H4 (cell line): Measurements from ENCODE around the gene ANGPTL5. TPM values are rescaled to one million over a fixed set of nuclear protein-coding genes. Genes with fewer than 3 reads are reported as not detected.
"Not testable (repeated sequence)": the region's sequence is repeated elsewhere in the genome, so short reads cannot be mapped to it uniquely, and the experiment has no call there.

Experiments
- DNase-seq: peaks from one replicate; pipeline ENCODE4 v3.0.0-alpha.2; 2015; ENCODE audit warnings: low spot score
- total RNA-seq: library from RNA; depleted of rRNA; stranded (reverse); fragments of >200 nt; shearing (Covaris generic); gene quantifications from 2 replicates; pipeline ENCODE4 v1.2.3, GENCODE V29; 2014; rRNA removed

The ANGPTL5 gene
- total RNA-seq = not detected in 2 replicates

GRCh38 chr11:101916422-101916821, at the start of gene ANGPTL5:
Gene ANGPTL5 (minus strand): TSS chr11:101916522. CDS start chr11:101907909, 8,613 bp downstream.
- DNase-seq = no peak

GRCh38 chr11:101964200-101964599, 47.9 kb upstream of the ANGPTL5 start:
- not testable (repeated sequence) for DNase-seq

GRCh38 chr11:101960231-101960630, 43.9 kb upstream of the ANGPTL5 start:
- no peak for DNase-seq

- DNase-seq = no peak
Observed at GRCh38 chr11:101955701-101956100, 39.4 kb upstream of the ANGPTL5 start.

- no peak for DNase-seq
Observed at GRCh38 chr11:101955278-101955677, 39.0 kb upstream of the ANGPTL5 start.

GRCh38 chr11:101949680-101950220, 33.4 kb upstream of the ANGPTL5 start:
- no peak for DNase-seq

GRCh38 chr11:101945448-101945847, 29.1 kb upstream of the ANGPTL5 start:
- no peak for DNase-seq

GRCh38 chr11:101944923-101945322, 28.6 kb upstream of the ANGPTL5 start:
- DNase-seq = no peak

- DNase-seq = no peak
Observed at GRCh38 chr11:101940901-101941520, 24.7 kb upstream of the ANGPTL5 start.

GRCh38 chr11:101931692-101932091, 15.4 kb upstream of the ANGPTL5 start:
- no peak for DNase-seq

- no peak for DNase-seq
Observed at GRCh38 chr11:101929294-101929915, 13.1 kb upstream of the ANGPTL5 start.

GRCh38 chr11:101923554-101923953, 7.2 kb upstream of the ANGPTL5 start:
- no peak for DNase-seq

GRCh38 chr11:101920992-101921391, 4.7 kb upstream of the ANGPTL5 start:
- DNase-seq = no peak

- DNase-seq = no peak
Observed at GRCh38 chr11:101917226-101917625, 904 bp upstream of the ANGPTL5 start.

GRCh38 chr11:101915791-101916291, 481 bp downstream of the ANGPTL5 start:
- DNase-seq = peak; percentile 11

GRCh38 chr11:101914738-101915426, 1.4 kb downstream of the ANGPTL5 start, which contains the start of gene CEP126:
Gene CEP126 (plus strand): TSS chr11:101915010. CDS start chr11:101915285, 275 bp downstream.
- peak; percentile 92 for DNase-seq

- DNase-seq = peak; percentile 9
Observed at GRCh38 chr11:101914341-101914737, 2.0 kb downstream of the ANGPTL5 start.

GRCh38 chr11:101913656-101914055, 2.7 kb downstream of the ANGPTL5 start:
- no peak for DNase-seq

GRCh38 chr11:101912823-101913284, 3.5 kb downstream of the ANGPTL5 start:
- peak; percentile 49 for DNase-seq

GRCh38 chr11:101909087-101909486, 7.2 kb downstream of the ANGPTL5 start:
- no peak for DNase-seq

GRCh38 chr11:101907815-101908214, 8.5 kb downstream of the ANGPTL5 start:
- no peak for DNase-seq

GRCh38 chr11:101894505-101894904, 21.8 kb downstream of the ANGPTL5 start:
- no peak for DNase-seq
